Eye (tissue), 1 donor: ENCODE measurements around the gene CCDC83.
"Not testable (repeated sequence)": the region's sequence is repeated elsewhere in the genome, so short reads cannot be mapped to it uniquely, and the experiment has no call there.

Source experiments
- DNase-seq: peaks from one replicate; pipeline ENCODE4 v3.0.0-alpha.2; 2015

CCDC83 gene

GRCh38 chr11:85889676-85890579 lies 34.7 kb downstream of the CCDC83 start:
- DNase-seq, result no peak

- peak; percentile 21 for DNase-seq
These were observed 38.2 kb downstream of the CCDC83 start for GRCh38 chr11:85893395-85893794.

- DNase-seq, result no peak
These were observed 41.7 kb downstream of the CCDC83 start for GRCh38 chr11:85896876-85897275.

GRCh38 chr11:85898456-85898855 lies 43.3 kb downstream of the CCDC83 start:
- DNase-seq, result no peak

- no peak for DNase-seq
These were observed 47.2 kb downstream of the CCDC83 start for GRCh38 chr11:85902353-85902752.

GRCh38 chr11:85903406-85903805 lies 48.2 kb downstream of the CCDC83 start:
- DNase-seq, result no peak

- DNase-seq, result no peak
These were observed 48.6 kb downstream of the CCDC83 start for GRCh38 chr11:85903811-85904210.

- no peak for DNase-seq
These were observed 57.2 kb downstream of the CCDC83 start for GRCh38 chr11:85912414-85912813.

- no peak for DNase-seq
These were observed 58.3 kb downstream of the CCDC83 start for GRCh38 chr11:85913513-85913912.

- DNase-seq, result no peak
These were observed 59.2 kb downstream of the CCDC83 start for GRCh38 chr11:85914425-85914824.

- DNase-seq, result no peak
These were observed 64.0 kb downstream of the CCDC83 start for GRCh38 chr11:85918910-85919794.

- DNase-seq, result no peak
These were observed 67.2 kb downstream of the CCDC83 start for GRCh38 chr11:85922367-85922766.

- no peak for DNase-seq
These were observed 68.3 kb downstream of the CCDC83 start for GRCh38 chr11:85923455-85923854.

- DNase-seq, result not testable (repeated sequence)
These were observed 71.6 kb downstream of the CCDC83 start for GRCh38 chr11:85926653-85927214.

- DNase-seq, result no peak
These were observed 75.7 kb downstream of the CCDC83 start for GRCh38 chr11:85930879-85931366.

- no peak for DNase-seq
These were observed 79.5 kb downstream of the CCDC83 start for GRCh38 chr11:85934596-85935169.

GRCh38 chr11:85935751-85936150 lies 80.6 kb downstream of the CCDC83 start:
- no peak for DNase-seq

GRCh38 chr11:85937835-85938234 lies 82.7 kb downstream of the CCDC83 start:
- DNase-seq, result no peak

GRCh38 chr11:85939099-85940015 lies 84.2 kb downstream of the CCDC83 start:
- no peak for DNase-seq

GRCh38 chr11:85941380-85941973 lies 86.3 kb downstream of the CCDC83 start:
- DNase-seq, result no peak

- no peak for DNase-seq
These were observed 90.1 kb downstream of the CCDC83 start for GRCh38 chr11:85945296-85945695.
